ENCODE data around the gene SH3BP5. TPM values are rescaled to one million over a fixed set of nuclear protein-coding genes. Genes with fewer than 3 reads are reported as not detected.
A peak's percentile ranks its signal among the peaks of the same experiment; 100 is the strongest.

SH3BP5 gene
- total RNA-seq, 2 donors from 2014 or later: 14.4 to 18.4 TPM

GRCh38 chr3:15271785-15272381 lies 60.5 kb downstream of the SH3BP5 start:
- H3K27ac ChIP-seq: peak overlapping the region in 1 of 2 donors; percentile 37
- peak; percentile 75 for DNase-seq (ENCODE audit: low spot score)
- H3K9me3 ChIP-seq: no peaks in the 10 kb centered on the region
- no peaks in the 10 kb centered on the region for H3K36me3 ChIP-seq
- no peaks in the 10 kb centered on the region for H3K27me3 ChIP-seq
- H3K4me1 ChIP-seq: peaks cover 0 to 30% of the 10 kb centered on the region in 2 donors
- H3K4me3 ChIP-seq: no peak overlapping the region
- no peak for TF ChIP-seq CTCF (IDR thresholded peaks at IDR 0.05)

- Histone ChIP-seq H3K27ac (no peak overlapping the region), H3K36me3 (no peaks in the 10 kb centered on the region), H3K9me3 (no peaks in the 10 kb centered on the region), H3K27me3 (no peaks in the 10 kb centered on the region), H3K4me3 (no peak overlapping the region), H3K4me1 (peaks cover 0 to 30% of the 10 kb centered on the region in 2 donors)
- DNase-seq (ENCODE audit: low spot score): peak; percentile 55
- no peak for TF ChIP-seq CTCF (IDR thresholded peaks at IDR 0.05)
Measured at GRCh38 chr3:15271030-15271429, 61.4 kb downstream of the SH3BP5 start.

GRCh38 chr3:15269091-15269989 lies 63.0 kb downstream of the SH3BP5 start:
- peak overlapping the region; percentile 65 to 76 for H3K27ac ChIP-seq
- no peak for TF ChIP-seq CTCF (IDR thresholded peaks at IDR 0.05)
- peak; percentile 96 for DNase-seq (ENCODE audit: low spot score)
- no peaks in the 10 kb centered on the region for H3K27me3 ChIP-seq
- H3K4me3 ChIP-seq: no peak overlapping the region
- H3K9me3 ChIP-seq: no peaks in the 10 kb centered on the region
- H3K4me1 ChIP-seq: peaks cover 0 to 30% of the 10 kb centered on the region in 2 donors
- no peaks in the 10 kb centered on the region for H3K36me3 ChIP-seq

GRCh38 chr3:15268033-15268631 lies 64.3 kb downstream of the SH3BP5 start:
- peaks cover 0 to 30% of the 10 kb centered on the region in 2 donors for H3K4me1 ChIP-seq
- H3K4me3 ChIP-seq: no peak overlapping the region
- H3K9me3 ChIP-seq: no peaks in the 10 kb centered on the region
- peak; percentile 94 for DNase-seq (ENCODE audit: low spot score)
- H3K36me3 ChIP-seq: no peaks in the 10 kb centered on the region
- peak overlapping the region; percentile 11 to 76 for H3K27ac ChIP-seq
- no peaks in the 10 kb centered on the region for H3K27me3 ChIP-seq
- peak; percentile 84 to 95 for TF ChIP-seq CTCF (IDR thresholded peaks at IDR 0.05)

- H3K4me1 ChIP-seq: peaks cover 0 to 30% of the 10 kb centered on the region in 2 donors
- no peaks in the 10 kb centered on the region for H3K27me3 ChIP-seq
- peak; percentile 56 for DNase-seq (ENCODE audit: low spot score)
- H3K36me3 ChIP-seq: no peaks in the 10 kb centered on the region
- TF ChIP-seq CTCF (IDR thresholded peaks at IDR 0.05): no peak
- H3K4me3 ChIP-seq: no peak overlapping the region
- H3K27ac ChIP-seq: no peak overlapping the region
- H3K9me3 ChIP-seq: no peaks in the 10 kb centered on the region
Measured at GRCh38 chr3:15267502-15267901, 64.9 kb downstream of the SH3BP5 start.

All from right atrium auricular region (tissue), 2 donors.